Effector memory CD4-positive, alpha-beta T cell (primary cell): ENCODE data around the gene PNRC1.

Source experiments
- DNase-seq, 3 donors: peaks; one replicate each; pipeline ENCODE4 v3.0.0-alpha.2; 2020
- H3K27ac ChIP-seq: 2 replicates; pipeline ENCODE4 v1.7.0; 2013; ENCODE audit warnings: mild to moderate bottlenecking, low read length, moderate library complexity; ENCODE audit not compliant: insufficient read depth, poor library complexity, severe bottlenecking
- H3K27me3 ChIP-seq: replicated peaks from 2 replicates; pipeline ENCODE4 v1.7.0; 2013; ENCODE audit warnings: mild to moderate bottlenecking, low read length; ENCODE audit not compliant: insufficient read depth, control insufficient read depth, poor library complexity, severe bottlenecking
- H3K36me3 ChIP-seq: 2 replicates; pipeline ENCODE4 v1.7.0; 2013; ENCODE audit warnings: mild to moderate bottlenecking, low read length, moderate library complexity; ENCODE audit not compliant: control insufficient read depth, insufficient read depth
- H3K4me1 ChIP-seq: 2 replicates; pipeline ENCODE4 v1.7.0; 2013; ENCODE audit warnings: low read length, mild to moderate bottlenecking; ENCODE audit not compliant: control insufficient read depth, insufficient read depth, poor library complexity, severe bottlenecking
- H3K4me3 ChIP-seq: 2 replicates; pipeline ENCODE4 v1.7.0; 2013; ENCODE audit warnings: low read length, low read depth, mild to moderate bottlenecking; ENCODE audit not compliant: insufficient read depth, poor library complexity, severe bottlenecking
- H3K9me3 ChIP-seq: 2 replicates; pipeline ENCODE4 v1.7.0; 2013; ENCODE audit warnings: mild to moderate bottlenecking, low read length, moderate library complexity; ENCODE audit not compliant: control insufficient read depth

PNRC1 gene

GRCh38 chr6:89044328-89045010 lies 36.1 kb upstream of the PNRC1 start:
- no peaks in the 10 kb centered on the region for H3K36me3 ChIP-seq
- no peak overlapping the region for H3K4me3 ChIP-seq
- H3K27ac ChIP-seq: no peak overlapping the region

GRCh38 chr6:89045011-89045387 lies 35.6 kb upstream of the PNRC1 start:
- Histone ChIP-seq H3K4me3 (no peak overlapping the region), H3K27ac (no peak overlapping the region)

More at GRCh38 chr6:89044328-89045010, 36.1 kb upstream of the PNRC1 start:
- no peaks in the 10 kb centered on the region for H3K9me3 ChIP-seq
- H3K27me3 ChIP-seq: no peaks in the 10 kb centered on the region
- no peaks in the 10 kb centered on the region for H3K4me1 ChIP-seq
- DNase-seq: no peak

DNA sequence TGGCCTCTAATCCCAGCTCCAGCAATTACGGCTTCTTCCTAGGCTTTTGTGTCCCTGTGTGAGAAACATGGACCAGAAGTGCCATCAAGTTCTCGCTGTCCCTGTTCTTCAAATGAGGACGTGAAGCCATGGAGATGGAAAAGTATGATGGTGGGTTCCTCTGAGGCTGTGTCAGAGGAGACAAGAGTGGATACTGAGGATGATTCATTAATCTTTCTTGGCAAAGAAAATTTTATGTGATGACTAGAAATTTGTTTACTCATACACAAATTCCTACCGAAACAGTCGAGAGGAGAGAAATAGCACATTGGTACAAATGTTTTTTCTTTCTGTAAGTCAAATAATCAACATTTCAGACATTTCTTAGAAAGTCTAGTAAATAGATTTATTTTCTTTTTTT lies 35.0 kb upstream of the PNRC1 start:
- no peaks in the 10 kb centered on the region for H3K27me3 ChIP-seq
- DNase-seq: no peak
- no peaks in the 10 kb centered on the region for H3K9me3 ChIP-seq
- no peak overlapping the region for H3K27ac ChIP-seq
- H3K4me3 ChIP-seq: no peak overlapping the region
- H3K4me1 ChIP-seq: no peaks in the 10 kb centered on the region
- H3K36me3 ChIP-seq: no peaks in the 10 kb centered on the region

More at GRCh38 chr6:89045011-89045387, 35.6 kb upstream of the PNRC1 start:
- Histone ChIP-seq H3K27me3 (no peaks in the 10 kb centered on the region), H3K4me1 (no peaks in the 10 kb centered on the region), H3K9me3 (no peaks in the 10 kb centered on the region), H3K36me3 (no peaks in the 10 kb centered on the region)
- DNase-seq: no peak

- no peaks in the 10 kb centered on the region for H3K4me1 ChIP-seq
- H3K4me3 ChIP-seq: no peak overlapping the region
- no peaks in the 10 kb centered on the region for H3K27me3 ChIP-seq
- H3K9me3 ChIP-seq: no peaks in the 10 kb centered on the region
- no peaks in the 10 kb centered on the region for H3K36me3 ChIP-seq
- no peak for DNase-seq
- no peak overlapping the region for H3K27ac ChIP-seq
Measured at GRCh38 chr6:89047473-89047872, 33.1 kb upstream of the PNRC1 start.

DNA sequence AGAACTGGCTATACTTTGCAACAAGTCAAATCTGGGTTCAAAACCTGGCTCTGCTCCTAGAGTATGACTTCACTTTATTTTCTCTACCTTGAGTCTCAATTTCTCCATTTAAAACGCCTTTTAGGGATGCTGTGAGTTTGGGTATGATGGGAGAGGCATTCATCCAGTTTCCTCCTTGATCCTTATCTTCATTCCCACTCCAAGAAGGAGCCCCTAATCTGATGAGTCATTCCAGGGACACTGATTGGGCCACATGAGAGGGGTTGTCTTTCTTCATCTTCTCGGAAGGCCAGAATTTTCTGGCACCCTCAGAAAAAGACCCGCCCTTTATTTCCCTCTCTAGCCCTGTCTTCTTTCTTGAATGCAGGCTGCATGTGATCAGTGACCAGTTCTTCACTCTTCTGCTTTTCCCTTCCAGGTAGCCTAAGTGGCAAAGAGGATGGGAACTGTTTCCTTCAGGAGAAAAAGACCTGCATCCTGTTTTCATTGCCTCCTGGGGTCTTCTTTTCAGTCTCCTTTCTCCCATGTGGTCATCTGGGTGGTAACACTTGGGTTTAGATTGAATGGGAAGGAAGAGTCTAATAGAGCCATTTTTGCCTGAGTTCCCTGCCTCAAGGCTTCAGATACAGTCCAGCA lies 32.1 kb upstream of the PNRC1 start:
- Histone ChIP-seq H3K36me3 (no peaks in the 10 kb centered on the region), H3K27ac (no peak overlapping the region), H3K9me3 (no peaks in the 10 kb centered on the region), H3K4me3 (no peak overlapping the region), H3K4me1 (no peaks in the 10 kb centered on the region), H3K27me3 (no peaks in the 10 kb centered on the region)
- DNase-seq: no peak

DNA sequence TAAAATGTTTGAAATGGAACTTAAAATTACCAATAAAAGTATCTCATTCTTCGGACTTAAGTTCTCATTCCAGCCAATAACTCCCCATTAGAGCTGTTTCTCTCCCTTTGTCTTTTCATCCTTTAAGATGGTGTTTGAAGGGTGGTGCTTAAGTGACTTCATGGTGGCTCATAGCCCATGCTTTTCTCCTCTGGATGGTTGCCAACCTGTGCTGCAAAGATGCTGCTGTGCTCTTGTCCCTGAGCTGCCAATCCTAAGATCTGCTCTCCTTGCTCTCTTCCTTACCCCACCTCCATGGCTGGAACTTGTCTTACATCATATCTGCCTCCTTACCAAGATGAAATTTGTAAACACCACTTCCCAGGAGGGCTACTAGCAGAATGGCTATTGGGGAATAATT lies 31.6 kb upstream of the PNRC1 start:
- DNase-seq: no peak
- Histone ChIP-seq H3K4me1 (no peaks in the 10 kb centered on the region), H3K27me3 (no peaks in the 10 kb centered on the region), H3K4me3 (no peak overlapping the region), H3K27ac (no peak overlapping the region), H3K36me3 (no peaks in the 10 kb centered on the region), H3K9me3 (no peaks in the 10 kb centered on the region)

DNA sequence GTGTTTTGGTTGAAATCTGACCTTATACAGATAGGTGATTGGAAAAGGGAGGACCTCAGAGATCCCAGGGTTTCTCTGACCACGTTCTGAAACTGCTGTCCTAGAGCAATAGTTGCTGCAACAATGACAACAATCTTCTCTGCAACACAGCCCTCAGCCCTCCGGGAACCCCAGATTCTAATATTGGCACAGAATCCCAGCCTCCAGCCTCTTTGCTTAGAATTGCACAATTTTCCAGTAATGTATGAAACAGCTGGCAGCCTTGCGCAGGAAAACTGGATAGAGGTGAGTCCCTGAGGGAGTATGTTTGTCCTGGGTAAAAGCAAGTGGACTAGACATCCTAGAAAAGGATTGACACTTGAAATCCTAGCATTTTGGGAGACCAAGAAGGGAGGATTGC lies 30.4 kb upstream of the PNRC1 start:
- DNase-seq: no peak
- no peak overlapping the region for H3K27ac ChIP-seq
- no peaks in the 10 kb centered on the region for H3K27me3 ChIP-seq
- no peaks in the 10 kb centered on the region for H3K9me3 ChIP-seq
- no peaks in the 10 kb centered on the region for H3K36me3 ChIP-seq
- no peak overlapping the region for H3K4me3 ChIP-seq
- H3K4me1 ChIP-seq: no peaks in the 10 kb centered on the region

GRCh38 chr6:89050697-89051096 lies 29.9 kb upstream of the PNRC1 start:
- H3K27me3 ChIP-seq: no peaks in the 10 kb centered on the region
- no peak overlapping the region for H3K4me3 ChIP-seq
- no peaks in the 10 kb centered on the region for H3K36me3 ChIP-seq
- DNase-seq: no peak
- no peaks in the 10 kb centered on the region for H3K4me1 ChIP-seq
- no peak overlapping the region for H3K27ac ChIP-seq
- no peaks in the 10 kb centered on the region for H3K9me3 ChIP-seq

DNA sequence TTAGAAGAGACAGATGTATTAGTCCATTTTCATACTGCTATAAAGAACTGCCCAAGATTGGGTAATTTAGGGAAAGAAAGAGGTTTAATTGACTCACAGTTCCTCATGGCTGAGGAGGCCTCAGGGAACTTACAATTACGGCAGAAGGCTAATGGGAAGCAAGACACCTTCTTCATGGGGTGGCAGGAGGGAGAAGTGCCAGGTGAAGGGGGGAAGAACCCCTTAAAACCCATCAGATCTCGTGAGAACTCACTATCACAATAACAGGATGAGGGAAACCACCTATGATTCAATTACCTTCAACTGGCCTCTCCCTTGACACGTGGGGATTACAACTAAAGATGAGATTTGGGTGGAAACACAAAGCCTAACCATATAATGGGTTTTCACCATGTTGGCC lies 28.9 kb upstream of the PNRC1 start:
- H3K4me3 ChIP-seq: no peak overlapping the region
- no peaks in the 10 kb centered on the region for H3K9me3 ChIP-seq
- no peaks in the 10 kb centered on the region for H3K4me1 ChIP-seq
- H3K27ac ChIP-seq: no peak overlapping the region
- H3K27me3 ChIP-seq: no peaks in the 10 kb centered on the region
- no peak for DNase-seq
- no peaks in the 10 kb centered on the region for H3K36me3 ChIP-seq

DNA sequence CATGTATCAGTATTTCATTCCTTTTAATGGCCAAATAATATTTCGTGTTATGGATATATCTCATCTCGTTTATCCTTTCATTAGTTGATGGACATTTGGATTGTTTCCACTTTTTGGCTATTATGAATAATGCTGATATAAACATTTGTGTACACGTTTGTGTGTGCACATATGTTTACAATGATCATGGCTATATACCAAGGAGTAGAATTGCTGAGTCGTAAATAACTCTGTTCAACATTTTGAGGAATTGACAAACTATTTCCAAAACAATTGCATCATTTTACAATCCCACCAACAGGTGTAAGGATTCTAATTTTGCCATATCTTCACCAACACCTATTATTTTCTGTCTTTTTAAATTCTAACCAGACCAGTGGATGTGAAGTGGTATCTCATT lies 26.3 kb upstream of the PNRC1 start:
- Histone ChIP-seq H3K27ac (no peak overlapping the region), H3K27me3 (no peaks in the 10 kb centered on the region), H3K9me3 (no peaks in the 10 kb centered on the region), H3K4me3 (no peak overlapping the region), H3K4me1 (no peaks in the 10 kb centered on the region), H3K36me3 (no peaks in the 10 kb centered on the region)
- DNase-seq: no peak
